CD4-positive, alpha-beta T cell treated with Interleukin-4 for 4 hours (primary cell): ENCODE data around the gene TUFT1.
"Not testable (repeated sequence)": the region's sequence is repeated elsewhere in the genome, so short reads cannot be mapped to it uniquely, and the experiment has no call there.

Experiments
- DNase-seq: peaks from one replicate; pipeline ENCODE4 v3.0.0-alpha.2; 2020

The TUFT1 gene

DNA sequence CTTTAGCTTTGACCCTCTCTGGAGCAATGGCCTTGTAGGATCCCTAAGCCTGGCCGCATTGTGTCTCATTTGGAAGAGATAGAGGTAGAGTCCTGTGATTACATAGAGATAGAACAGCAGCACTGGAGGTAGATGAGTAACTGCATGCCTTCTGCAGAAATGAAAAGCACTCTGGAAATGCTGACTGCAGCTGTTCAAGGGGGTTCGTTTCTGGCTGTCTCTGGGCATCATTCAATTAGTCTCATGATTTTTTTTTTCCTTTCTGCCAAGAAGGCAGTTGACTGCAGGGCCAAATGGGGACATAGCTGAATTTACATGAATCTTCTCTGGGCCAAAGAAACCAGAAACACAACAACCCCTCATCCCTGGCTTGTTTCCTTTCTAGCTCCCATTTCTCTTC is 43.7 kb downstream of the TUFT1 start:
- no peak for DNase-seq

DNA sequence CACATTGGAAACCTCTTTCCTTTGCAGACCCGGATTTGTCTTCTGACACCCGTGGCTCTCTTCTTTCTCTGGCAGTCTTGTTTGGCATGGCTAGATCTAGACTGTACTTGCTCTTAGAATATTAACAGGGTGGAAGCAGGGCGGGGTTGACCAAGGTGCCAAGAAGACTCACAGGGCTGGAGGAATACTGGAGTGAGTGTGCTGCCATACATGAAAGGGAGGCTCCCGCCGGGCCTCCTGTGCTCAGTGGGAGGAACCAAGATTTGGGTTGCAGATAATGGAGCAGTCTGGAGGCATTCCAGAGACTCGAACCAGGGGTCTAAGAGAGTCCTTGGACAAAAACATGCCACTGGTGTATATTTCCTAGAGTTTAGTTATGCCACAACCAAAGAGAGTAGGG is 44.2 kb downstream of the TUFT1 start:
- DNase-seq, result no peak

DNA sequence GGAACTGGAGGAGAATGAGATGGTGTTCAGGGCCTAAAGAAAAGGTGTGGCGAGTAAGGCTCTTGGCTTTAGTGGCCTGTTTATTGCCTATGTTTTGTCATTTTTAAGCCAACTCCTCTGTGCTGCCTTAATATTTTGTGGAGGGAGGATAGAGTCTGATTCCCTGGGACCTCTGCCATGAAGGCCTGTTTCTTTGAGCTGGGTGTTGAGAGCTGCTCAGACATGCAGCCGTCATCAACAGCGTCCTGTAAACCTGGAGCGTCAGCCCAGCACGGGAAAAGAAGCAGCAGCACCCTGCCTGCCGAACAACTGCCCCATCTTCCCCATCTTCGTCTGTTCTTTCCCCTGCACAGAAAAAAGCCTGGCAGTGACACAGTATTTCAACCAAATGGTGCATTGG is 44.7 kb downstream of the TUFT1 start:
- no peak for DNase-seq

DNA sequence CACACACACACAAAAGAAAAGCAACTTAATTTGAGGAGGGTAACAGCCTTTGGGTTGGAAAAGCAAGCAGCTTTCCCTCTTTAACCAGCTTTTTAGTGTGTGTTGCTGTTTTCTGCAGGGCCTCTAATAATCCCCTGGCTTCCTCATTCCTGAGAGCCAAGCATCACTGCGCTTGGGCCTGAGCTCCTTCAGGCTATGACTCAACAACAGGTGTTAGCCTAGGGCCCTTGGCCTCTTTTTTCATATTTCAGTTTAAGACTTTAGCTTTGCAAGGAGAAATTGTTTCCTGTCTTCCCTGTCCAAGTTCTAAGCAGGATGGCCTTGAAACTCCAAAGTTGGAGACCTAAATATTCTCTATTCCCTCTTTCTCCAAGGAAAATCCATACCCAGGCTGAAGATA is 45.5 kb downstream of the TUFT1 start:
- no peak for DNase-seq

DNA sequence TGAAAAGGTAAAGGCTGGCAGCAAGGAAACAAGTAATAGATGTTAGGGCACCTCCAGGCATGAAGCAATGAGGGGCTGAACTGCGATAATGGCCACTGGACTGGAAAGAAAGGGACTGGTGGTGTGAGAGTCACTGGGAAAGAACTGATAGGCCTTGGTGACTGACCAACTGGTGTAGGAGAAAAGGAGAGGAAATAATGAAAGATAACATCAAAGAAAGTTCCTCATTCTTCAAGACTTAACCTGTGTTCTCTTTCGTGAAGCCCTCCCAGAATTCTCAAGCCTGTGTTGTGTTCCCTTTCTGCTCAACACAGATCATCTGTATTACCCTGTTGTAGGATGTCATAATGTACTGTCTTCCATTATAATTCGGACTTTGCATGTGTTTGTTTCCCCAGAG is 50.9 kb downstream of the TUFT1 start:
- DNase-seq, result no peak

DNA sequence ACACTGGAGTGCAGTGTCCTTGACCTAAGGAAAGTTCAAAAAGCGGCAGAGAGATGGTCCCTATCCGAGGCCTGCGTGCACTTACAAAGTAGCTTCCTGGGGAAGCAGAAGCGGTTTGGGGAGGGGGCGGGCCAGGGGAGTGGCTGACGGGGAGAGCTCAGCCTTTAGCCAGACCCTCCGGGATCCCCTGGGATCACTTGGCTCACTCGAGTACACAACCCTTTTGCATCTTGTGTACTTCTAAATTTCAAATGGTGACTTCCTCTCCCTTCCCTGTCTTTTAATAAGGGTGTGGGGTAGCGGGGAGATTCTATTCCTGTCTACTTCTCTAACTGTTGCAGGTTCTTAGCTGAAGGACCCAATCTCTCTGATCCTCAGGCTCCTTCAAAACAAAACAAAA is 53.6 kb downstream of the TUFT1 start:
- DNase-seq, result no peak

DNA sequence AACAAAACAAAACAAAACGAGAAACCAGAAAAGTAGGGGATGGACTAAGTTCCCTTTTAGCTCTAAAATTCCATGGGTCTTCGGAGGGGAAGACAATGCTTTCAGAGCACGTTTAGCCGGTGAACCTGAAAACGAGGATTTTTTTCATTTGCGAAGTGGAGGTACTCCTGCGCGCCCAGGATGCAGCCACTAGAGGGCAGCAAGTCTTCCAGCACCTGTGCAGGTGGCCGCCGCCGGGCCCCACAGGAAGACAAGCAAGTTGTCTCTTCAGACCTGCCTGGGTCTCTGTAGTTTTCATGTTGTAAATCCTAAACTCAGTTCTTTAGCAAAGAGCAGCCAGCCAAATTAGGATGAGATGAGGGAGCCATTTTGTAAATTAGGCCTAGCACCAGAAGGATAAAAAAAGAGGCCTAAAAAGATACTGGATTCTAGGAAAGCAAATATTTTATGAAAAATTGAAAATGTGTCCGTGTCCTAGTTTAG is 54.1 kb downstream of the TUFT1 start:
- DNase-seq, result peak; percentile 81

DNA sequence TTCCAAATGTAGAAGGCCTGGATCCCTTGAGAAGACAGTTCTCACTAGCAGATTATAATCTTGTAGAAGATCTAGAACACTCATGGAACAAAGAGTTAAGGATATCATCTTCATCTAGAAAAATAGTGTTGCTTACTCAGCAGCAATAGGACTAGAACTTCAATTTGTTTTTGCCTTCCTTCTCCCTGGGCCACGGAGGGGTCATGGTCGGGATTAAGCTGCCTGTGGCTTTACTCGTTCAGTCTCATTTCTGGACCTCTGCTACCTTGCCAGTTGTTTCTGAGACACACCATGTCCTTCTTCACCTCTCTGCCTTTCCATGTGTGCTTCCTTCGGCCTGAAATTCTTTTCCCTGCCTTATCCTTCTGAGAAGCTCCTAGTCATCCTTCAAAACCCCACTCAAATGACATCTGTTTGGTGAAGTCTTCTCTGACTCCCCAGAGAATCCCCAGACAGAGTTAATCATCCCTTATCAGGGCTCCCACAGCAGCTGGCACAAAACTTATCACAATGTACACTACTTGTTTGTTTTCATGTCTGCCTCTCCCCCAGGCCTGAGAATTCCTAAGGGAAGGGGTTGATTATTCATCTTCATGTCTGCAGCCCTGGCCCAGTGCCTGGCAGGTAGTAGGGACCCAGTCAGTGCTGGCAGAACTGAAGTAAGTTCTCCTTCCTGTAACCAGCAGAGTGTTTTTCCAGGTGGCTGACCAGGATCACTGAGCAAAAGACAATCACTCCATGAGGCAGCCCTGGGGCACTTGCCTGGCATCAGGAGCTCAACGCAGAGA is 56.3 kb downstream of the TUFT1 start:
- no peak for DNase-seq

DNA sequence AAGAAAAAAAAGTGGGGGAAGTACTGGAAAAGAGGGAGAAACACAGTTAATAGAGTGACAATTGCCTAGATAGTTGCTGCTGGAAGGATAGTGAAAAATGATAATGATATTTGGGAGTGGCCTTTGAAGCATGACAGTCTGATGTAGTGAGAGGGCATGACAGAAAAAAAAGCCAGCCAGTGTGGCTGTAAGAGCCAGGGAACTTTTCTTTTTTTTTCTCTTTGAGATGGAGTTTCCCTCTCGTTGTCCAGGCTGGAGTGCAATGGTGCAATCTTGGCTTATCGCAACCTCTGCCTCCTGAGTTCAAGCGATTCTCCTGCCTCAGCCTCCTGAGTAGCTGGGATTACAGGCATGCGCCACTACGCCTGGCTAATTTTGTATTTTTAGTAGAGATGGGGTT is 62.4 kb downstream of the TUFT1 start:
- DNase-seq, result not testable (repeated sequence)

DNA sequence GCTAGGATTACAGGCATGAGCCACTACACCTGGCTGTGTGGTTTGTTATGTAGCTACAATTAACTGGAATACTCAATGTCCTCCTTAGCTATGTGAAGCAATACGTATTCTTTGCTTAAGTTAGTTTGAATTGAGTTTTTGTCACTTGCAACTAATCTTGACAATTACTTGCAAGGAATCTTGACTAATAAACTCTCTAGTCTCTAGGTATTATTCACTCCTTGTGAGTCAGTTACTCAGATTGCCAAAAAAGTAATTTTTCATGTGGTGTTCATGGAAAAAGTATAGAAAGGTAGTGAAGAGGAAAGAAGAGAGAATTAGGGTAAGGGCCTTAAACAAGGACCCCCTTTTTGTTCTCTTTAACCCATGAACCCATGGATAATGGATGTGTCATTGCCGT is 64.2 kb downstream of the TUFT1 start:
- no peak for DNase-seq

DNA sequence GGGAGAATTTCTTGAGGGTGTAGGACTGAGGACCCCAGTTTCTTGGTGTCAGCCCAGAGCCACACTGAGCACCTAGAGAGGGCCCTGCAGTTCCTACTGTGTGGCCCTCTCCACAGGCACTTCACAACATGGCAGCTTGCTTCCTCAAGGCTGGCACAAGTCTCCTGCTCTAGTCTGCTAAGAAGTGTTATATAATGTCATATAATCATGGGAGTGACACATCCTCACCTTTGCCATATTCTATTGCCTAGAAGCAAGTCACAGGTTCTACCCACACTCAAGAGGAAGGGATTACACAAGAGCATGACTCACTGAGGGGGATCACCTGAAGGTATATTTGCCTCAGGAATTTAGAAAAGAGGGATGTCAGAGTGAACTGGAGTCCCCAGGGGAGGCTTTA is 66.3 kb downstream of the TUFT1 start:
- no peak for DNase-seq

DNA sequence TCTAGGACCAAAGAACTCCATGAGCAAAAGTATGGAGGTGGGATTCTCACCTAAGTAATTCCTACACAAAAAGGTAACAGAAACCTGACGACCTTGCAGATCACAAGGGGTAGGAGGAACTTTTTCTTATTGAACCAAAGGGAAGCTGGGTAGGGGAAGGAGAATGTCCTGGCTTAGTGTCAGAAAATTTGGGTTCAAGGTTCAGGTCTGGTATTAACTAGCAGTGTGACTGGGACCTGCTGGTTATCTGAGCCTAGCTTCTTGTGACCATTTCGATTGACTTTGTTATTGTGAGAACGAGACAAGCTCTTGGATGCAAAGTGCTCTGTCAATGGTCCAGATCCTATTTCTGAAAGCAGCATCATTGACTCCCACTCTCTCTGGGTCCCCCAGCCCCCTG is 66.7 kb downstream of the TUFT1 start:
- no peak for DNase-seq

DNA sequence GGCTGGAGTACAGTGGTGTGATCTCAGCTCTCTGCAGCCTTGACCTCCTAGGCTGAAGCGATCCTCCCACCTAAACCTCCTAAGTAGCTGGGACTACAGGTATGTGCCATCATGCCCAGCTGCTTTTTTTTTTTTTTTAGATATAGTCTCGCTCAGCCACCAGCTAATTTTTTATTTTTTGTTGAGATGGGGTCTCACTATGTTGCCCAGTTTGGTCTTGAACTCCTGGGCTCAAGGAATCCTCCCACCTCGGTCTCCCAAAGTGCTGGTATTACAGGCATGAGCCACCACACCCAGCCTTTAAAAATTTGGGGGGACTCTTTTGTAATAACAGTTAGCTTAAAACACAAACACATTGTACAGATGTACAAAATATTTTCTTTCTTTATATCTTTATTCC is 70.0 kb downstream of the TUFT1 start:
- no peak for DNase-seq

DNA sequence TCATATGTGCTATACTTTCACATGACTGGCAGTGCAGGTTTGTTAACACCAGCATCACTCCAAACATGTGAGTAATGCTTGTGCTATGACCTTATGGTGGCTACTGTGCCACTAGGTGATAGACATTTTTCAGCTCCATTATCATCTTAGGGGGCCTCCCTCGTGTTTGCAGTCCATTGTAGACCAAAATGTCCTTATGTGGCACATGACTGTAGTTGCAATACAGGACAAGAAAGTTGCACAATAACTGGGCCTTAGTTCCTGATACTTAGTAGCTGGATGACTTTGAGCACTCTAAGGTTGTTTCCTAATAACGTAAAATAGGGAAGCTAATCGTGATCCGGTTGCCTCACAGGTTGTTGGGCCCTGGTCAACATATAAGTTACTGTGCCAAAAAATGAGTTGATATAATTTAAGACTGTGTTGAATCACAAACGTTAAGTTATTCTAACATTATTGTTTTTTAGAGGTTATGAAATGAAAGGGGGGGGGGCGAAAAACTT is 71.2 kb downstream of the TUFT1 start:
- peak; percentile 20 for DNase-seq

DNA sequence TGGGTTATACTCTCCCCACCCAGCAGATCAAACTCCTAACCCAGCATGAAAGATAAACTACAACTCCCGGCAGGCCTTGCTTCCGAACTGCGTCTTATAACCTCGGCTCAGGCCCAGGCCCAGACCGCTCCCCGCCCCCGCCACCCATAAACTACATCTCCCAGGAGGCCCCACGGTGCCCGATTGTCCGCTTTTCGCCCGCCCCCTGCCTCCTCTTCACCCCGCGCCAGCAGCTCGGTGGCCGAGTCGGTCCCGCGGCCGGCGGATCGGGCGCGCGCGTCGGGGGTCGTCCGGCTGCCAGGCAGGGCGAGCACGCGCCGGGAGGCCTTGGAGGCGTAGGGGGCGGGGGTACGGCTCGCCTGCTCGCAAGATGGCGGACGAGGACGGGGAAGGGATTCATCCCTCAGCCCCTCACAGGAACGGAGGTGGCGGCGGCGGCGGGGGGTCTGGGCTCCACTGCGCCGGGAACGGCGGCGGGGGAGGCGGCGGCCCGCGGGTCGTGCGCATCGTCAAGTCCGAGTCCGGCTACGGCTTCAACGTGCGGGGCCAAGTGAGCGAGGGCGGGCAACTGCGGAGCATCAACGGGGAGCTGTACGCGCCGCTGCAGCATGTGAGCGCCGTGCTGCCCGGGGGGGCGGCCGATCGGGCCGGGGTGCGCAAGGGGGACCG is 71.9 kb downstream of the TUFT1 start, which contains the start of gene SNX27:
Gene SNX27 (plus strand): TSS at position 219 of the 669 bp plus-strand sequence. CDS start 152 bp downstream, at position 371.
- peak; percentile 90 for DNase-seq

DNA sequence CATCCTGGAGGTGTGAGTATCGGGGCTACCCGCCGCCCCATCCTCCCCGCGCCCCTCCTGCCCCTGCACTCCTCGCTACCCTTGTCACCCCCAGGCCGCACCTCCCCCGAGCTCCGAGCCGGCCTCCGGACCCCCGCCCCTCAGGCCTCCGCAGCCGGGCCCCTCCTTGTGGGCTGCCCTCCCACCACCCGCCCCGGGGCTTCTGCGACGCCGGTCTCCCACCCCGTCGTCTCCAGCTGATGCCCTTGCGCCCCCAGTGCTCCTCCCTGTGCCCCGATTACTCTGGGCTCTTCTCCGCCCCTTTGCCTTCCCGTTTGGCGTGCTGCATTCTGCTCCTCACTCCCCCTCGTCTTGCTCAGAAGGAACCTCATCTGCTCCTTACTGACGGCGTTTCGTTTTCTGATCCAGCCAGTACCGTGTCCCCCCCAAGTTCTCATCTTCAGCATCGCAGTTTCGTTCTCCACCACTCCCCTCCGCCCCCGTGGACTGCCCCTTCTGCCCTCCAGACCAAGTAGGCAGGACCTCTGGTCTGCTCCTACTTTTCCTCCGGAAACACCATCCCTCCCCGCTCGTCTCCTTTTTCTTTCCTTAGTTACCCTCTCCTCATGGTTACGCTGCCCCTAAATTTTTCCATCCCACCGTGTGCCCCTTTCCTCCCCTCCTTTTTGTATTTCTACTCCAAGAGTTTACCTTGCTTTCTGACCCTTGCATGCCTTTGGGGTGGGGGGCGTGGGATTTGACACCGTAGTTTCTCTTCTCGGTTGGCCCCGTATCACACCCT is 72.6 kb downstream of the TUFT1 start:
- DNase-seq, result no peak

DNA sequence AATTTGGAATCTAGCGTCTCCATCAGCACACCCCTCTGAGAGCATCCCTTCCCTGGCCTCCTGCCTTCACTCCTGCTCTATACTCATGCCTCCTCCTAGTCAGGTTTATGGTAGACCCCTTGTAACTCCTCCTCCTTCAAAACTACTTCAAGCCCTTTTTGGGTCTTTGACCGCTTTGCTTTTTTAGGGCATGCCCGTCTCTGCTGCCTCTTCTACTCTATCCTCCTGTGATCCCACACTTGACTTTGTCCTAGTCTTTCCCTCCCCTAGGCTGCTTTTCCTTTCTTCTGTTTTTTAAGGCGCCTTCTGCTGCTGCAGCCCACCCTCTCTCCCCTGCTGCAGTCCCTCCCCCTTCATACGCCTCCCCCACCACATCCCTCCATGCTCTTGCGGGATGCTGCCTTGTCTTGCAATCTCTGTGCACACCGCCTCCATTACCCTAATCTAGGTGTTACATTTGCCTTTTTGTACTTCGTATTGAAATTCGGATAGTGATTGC is 73.2 kb downstream of the TUFT1 start:
- no peak for DNase-seq

DNA sequence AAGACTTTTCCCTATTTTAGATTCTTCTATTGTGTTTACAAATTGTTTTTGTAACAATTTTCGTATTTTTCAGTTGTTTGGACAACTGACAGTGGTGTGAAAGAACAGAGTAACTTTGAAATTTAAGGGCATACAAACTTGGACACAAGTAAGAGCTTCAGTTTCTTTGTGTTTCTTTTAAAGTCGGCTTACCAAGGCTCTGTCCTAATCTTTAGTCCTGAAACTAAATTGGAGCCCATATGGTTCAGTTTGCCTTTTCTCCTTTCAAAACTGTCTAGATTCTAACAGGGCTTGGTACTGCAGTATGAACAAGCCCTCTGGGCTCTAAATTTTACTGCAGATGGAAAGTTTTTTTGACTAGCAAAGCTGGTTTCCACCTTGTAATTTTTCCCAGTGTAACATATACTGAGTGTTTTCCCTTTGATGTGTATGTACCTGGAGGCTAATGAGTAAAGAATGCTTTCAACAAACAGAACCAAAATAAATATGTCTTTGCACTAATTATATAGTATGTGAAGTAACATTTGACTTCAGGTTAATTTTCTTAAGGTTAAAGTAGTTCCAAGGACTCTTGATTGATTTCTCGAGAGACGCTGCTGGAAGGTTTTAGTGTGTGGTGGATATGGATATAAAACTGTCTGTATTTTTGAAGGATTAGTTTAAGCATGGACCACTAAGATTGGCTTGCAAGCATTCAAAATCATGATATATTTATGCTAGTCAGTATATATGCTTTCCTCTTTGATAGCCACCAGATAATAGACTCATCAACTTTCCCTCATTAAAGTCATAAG is 75.8 kb downstream of the TUFT1 start:
- no peak for DNase-seq

DNA sequence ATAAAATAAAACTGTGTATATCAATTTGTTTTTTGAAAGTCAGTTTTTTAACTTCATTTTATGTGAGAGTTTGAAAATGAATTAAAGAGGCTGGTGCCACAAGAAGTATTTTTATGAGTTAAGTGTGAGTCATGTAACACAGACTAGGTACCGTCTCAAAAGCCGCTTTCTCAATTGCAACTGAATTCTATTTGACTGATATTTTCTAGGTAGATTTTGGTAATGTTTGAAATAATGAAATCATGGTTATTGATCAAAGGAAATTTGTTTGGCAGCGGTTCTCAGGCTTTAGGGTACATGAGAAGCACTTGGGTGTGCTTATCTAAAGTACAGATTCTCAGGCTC is 76.4 kb downstream of the TUFT1 start:
- no peak for DNase-seq

DNA sequence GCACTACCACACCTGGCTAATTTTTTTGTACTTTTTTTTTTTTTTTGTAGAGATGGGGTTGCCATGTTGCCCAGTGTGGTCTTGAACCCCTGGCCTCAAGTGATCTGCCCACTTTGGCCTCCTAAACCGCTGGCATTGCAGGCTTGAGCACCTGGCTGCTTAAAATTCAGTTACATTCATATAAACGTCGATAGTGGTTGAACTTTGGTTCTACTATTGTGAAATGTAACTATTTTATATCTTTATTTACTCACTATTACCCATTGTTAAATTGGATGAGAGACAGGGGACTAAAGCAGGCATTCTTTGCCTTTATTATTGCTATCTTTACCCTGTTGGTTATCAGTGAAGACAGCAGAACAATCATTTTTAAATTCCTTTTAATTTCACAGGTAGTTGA is 77.9 kb downstream of the TUFT1 start:
- no peak for DNase-seq

DNA sequence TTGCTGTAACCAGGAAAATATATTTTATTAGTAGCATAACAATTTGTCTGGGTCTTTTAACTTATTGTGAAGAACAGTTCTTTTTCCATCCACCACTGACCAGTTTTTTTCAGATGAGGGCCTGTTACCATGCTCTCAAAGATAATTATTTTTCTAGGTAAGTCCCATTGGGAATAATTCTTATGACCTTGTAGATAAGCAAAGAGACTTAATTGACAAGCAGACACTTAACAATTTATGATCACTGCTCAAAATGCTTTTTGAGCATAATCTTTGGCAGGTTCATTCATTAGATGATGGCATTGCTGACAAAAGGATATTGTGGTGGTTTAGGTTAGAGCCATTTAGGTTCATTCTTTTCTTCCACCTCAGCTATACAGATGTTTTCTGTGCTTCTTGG is 78.4 kb downstream of the TUFT1 start:
- DNase-seq, result no peak

DNA sequence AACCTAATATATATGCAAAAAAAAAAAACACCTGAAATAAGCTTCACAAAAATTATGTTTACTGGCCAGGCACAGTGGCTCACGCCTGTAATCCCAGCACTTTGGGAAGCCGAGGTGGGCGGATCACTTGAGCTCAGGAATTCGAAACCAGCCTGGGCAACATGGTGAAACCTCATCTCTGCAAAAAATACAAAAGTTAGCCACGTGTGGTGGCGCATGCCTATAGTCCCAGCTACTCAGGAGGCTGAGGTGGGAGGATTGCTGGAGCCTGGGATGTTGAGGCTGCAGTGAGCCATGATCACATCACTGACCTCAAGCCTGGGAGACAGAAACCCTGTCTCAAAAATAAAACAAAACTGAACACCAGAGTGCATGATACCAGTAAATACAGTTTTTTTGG is 78.9 kb downstream of the TUFT1 start:
- not testable (repeated sequence) for DNase-seq
